Right kidney (tissue), 1 donor: ENCODE data around the gene ASCC3.
"Not testable (repeated sequence)": the region's sequence is repeated elsewhere in the genome, so short reads cannot be mapped to it uniquely, and the experiment has no call there.

ENCODE experiments used
- DNase-seq: peaks from one replicate; pipeline ENCODE4 v3.0.0-alpha.2; 2016

Gene ASCC3

DNA sequence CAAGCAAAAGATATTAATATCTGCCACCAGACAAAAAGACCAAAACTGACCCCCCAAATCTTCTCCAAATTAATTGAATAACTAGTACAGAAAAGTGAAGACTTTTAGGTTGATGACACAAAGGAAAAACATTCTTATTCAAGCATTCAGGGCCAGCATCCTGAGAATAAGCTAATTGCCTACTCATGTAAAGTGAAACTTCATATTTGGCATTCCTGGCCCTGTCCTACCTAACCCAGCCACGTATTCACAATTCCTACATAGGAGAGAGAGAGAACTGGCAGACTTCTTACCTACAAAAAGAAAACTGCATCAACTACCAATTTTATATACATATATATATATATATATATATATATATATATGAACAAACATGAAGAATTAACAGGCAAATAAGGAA is 4.9 kb upstream of the ASCC3 start:
- DNase-seq = no peak

DNA sequence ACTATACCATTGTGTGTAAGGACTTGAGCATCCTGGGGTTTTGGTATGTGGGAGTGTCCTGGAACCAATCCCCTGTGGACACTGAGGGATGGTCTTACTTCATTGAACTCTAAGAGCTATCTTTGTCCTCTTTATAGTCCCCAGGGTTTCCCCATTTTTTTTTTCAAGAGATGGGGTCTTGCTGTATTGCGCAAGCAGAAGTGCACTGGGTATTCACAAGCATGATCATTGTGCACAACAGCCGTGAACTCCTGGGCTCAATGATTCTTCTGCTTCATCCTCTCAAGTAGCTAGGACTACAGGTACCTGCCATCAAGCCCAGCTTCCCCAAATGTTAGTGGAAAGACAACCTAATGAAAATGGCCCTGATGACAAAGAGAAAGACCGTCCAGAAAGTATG is 2.2 kb upstream of the ASCC3 start:
- DNase-seq = no peak

DNA sequence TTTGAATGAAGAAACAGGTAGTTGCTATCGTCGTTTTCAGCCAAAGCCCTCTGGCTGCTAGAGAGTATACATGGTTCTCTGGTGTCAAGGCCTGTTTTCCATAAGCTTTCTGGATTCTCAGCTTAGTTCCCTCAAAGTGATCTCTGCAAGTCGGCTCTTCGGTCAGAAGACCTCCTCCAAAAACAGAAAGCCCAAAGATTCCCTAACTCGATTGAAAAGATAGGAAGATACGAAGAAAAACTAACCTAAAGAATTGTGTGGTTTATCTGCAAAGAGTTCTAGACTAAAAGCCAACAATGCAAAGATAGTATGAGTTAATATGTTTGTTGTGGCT is 545 bp upstream of the ASCC3 start:
- no peak for DNase-seq

DNA sequence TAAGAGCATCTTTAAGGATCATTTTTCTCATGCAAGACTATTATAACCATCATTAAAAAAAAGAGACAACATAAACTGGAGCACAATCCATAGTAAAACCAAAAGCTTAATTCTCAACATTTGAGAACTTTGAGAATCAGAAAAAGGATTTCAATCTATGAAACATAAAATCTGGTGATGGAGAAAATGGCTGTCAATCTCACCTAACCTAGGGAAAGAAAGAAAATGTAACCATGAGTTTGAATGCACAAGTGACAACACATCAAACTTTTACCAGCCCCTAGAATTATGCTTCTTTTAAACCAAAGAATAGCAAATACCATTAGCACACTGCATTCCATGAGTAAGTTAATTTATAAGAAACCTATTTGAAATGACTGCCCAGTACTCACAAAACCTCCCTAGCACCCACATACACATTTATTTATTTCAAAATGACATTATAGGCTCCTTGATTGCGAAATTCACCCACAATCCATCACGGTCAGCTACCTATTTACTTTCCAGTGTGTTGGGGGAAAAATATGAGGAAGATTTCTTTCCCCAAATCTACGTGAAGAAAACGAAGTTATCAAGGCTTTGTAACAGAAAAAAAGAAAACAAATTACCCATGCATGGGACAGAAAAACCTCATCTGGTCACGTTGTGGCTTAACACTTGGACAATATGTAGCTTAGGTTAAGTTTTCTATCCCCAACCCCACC is 828 bp downstream of the ASCC3 start:
- DNase-seq = no peak

DNA sequence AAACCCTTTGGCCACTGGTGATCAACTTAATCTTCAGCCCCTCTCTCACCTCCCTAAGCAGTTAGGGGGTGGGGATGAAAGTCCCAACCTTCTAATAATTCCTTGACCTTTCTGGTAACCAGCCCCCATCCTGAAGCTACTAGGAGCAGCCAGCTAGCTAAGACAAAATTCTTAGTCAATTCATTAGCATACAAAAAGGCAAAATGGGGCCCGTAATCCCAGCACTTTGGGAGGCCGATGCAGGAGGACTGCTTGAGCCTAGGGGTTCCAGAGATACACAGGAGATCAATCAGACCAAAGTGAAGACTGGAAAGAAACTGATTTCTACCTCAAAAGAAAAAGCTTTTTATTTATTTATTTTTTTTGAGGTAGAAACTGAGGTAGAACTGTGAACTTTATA is 1.8 kb downstream of the ASCC3 start:
- DNase-seq = no peak

DNA sequence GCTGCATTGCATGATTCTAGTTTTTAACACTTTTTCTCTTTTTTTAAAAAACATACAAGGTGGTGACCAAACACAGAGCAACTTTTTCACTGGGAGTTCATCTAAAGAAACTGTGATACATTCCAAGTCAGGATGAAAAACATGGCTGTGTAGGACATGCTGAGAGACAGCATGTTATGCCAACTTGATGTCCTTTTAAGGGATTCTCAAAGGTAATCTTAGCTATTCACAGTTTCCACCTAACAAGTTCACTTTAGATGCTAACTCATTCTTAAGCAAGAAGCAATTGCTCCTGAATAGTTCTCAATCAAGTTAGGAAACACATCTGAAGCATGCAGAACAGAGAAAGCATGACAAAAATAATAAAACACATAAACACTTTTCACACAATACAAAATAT is 3.3 kb downstream of the ASCC3 start:
- DNase-seq = no peak

DNA sequence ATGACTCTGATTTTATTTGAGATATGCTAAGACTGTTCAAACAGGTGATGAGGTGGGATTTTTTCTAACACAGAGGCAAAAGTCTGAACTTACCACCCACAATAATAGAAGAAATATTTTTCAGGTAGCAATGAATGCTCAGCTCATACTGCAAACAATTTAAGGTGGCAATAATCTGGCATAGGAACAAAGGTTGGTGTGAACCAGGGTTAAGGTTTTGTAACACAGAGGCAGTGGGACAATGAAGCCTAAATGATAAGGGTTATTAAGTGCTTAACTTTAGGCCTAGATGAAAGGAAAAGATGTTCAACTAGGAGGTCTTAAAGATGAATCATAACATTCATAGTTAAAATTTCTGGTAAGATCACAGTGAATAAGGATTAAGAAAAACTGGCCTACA is 4.9 kb downstream of the ASCC3 start:
- DNase-seq = no peak

DNA sequence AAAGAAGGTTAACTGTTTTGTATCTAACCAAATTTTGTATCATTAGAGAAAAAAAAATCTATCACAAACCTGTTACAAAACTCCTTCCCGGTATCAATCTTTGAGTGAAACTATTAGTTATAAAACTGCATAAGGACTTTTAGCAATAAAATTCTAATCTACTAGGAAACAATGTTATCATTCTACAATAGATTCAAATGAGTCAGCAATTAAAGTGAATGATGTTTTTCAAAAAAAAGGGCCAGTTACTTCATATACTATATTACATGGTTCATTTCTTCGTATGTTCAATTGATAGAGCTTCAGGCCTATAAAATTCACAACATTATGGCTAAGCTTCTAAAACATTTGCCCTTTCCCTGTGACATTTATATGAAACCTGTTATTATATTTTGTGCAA is 15.6 kb downstream of the ASCC3 start:
- DNase-seq = no peak

DNA sequence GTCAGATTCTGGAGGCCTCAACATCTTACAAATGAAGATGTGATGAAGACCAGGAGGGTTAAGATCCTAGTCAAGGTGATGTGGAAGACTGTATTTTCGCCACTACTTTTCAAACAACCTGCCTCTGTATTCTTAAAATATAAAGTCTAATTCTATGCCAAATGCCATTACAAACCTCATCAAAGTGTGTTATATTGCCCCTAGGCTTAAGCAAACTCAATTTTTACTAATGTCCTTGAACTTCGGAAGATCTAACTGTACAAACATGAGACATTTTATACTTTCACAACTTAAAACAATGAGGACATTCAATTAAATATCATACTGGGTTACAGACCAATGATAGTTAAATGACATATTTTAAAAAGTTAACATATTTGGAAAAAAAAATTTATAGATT is 19.1 kb downstream of the ASCC3 start:
- DNase-seq = no peak

DNA sequence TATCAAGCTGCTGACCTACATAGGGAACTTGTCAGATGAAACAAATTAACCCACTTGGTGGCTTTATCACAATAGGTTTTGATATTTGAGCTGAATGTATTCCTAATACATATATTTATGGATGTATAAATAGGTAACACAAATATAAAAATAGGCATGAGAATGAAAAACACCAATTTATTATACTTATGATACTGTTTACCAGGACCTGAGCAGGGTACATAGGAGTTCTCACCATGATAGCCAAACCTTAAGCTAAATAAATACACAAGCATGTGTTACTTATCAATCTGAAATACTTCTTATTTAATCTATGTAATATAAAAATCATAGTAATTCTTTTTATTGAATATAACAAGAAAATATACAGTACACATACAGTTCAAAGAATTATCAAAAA is 25.0 kb downstream of the ASCC3 start:
- no peak for DNase-seq

DNA sequence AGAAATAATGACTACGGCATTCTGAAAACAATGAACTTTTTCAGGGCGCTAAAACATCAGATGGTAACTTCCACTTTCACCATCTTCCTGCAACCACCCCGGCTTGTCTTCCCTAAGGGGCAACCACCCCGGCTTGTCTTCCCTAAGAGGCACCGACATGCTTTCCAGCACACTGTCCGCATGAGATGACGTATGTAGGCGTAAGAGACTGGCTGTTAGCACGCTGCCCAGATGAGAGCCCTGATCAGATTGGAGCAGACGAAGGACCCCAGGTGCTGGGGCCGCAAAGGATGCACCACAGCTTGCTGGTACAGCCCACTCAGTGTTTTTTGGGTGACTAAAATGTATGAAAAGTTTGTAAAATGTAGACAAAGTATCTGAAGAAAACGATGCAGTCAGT is 29.3 kb downstream of the ASCC3 start:
- no peak for DNase-seq

DNA sequence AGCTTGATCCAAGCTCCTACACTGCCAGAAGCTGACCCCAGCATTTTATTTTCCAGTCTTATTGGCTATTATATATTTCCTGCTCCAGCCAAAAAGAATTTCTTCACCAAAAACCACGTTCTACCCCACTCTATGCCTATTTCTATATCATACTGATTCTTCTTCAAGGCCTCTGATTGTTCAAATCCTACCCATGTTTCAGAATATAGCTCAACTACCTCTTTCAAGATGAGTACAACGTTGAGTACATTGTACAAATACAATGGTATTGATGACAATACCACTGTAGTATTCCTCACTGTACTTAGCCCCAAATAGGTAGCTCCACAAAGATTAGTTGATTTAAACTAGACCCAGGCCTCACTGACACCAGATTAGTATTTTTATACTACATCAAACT is 31.0 kb downstream of the ASCC3 start:
- no peak for DNase-seq

DNA sequence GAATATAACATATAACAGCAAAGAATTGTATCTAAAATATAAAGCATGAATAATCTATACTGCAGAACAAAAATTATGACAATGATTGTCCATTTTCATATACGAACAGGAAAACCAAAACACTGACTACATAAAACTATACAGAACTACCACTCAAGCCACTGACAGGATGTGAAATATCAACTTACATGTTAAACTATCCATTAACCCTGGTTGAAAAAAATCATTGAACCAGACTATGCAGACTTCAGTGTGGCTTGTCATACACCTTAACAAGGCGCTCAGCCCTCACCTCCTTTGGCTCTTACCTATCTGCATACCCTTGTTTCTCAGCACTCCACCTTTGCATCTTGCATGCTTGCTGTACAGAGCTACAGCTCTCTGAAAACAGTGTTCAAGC is 34.9 kb downstream of the ASCC3 start:
- no peak for DNase-seq

DNA sequence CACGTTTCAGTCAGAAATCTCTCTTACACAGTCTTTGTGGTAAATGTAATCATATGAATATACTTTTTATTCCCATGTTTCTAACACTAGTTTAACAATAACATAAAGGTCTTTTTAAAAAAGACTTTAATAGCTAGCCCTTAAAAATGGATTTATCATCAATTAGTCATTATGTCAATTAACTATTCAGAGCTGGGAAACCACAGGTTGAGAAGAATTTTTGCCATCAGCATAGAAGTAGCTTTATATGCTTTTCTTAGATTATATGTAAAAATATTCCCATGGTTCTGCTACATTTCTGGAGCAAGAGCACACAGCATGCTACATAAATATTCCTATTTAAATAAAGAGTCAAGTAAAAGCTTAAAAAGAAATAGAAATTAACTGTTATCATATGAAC is 35.5 kb downstream of the ASCC3 start:
- no peak for DNase-seq

DNA sequence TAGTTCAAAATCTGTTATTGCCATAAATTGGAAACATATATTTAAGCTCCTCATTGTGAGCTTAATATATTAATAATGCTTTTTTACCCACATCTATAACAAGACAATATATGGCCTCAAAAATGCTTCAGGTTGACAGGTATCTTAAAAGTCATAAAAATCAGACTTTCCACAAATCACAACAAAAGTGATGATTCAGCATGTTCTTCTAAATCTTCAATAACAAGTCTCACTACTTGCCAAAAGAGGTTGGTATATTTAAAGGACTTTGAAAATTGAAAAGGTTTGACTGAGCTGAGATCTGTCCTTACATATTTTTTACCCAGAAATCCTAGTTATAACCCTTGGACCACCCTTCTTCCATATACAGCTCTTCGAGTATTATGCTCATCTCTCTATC is 41.7 kb downstream of the ASCC3 start:
- DNase-seq = no peak

DNA sequence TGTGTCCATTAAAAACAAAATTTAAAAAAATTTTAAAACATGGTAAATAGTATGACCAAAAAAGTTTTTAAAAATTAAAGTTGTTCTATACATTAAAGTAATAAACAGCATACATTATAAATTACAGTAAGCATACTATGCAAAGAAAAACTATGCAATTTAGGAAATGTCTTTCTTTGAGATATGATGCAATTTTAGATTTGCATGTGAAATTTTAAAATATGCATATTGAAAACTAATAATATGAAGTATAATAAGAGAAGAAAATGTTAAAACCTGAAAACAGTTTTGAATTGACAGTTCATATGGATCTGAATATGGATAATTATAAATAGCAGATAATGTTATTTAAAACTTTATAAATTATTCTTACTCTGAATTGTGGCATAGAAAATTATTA is 43.1 kb downstream of the ASCC3 start:
- no peak for DNase-seq

DNA sequence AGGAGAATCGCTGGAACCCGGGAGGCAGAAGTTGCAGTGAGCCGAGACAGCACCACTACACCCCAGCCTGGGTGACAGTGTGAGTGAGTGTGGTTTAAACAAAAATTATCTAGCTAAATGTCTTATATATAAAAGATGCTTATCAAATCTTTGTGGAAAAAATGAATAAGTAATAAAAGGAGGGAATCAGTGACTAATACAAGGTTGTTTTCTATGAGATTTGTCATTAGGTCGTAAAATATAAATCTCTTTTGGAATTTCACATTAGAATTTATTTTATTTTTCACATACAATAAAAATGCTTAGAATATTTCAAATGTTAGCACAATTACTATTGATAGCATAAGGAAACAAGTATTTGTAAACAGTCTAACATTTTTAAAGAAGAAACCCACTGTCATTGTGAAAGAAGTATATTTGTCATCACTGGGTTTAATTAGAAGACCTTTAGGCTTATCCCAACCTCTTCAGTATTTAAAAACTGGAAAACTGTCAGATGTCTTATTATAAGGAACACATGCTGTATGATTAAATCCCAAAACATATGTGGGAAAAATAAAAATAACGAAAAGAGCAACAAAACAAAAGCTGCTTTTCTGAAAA is 47.1 kb downstream of the ASCC3 start:
- DNase-seq = no peak

DNA sequence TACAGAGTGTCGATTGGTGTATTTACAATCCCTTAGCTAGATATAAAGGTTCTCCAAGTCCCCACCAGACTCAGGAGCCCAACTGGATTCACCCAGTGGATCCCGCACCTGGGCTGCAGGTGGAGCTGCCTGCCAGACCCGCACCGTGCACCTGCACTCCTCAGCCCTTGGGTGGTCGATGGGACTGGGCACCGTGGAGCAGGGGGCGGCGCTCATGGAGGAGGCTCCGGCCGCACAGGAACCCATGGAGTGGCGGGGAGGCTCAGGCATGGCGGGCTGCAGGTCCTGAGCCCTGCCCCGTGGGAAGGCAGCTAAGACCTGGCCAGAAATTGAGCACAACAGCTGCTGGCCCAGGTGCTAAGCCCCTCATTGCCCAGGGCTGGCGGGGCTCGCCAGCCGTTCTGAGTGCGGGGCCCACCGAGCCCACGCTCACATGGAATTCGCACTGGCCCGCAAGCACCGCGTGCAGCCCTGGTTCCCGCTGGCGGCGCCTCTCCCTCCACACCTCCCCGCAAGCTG is 52.0 kb downstream of the ASCC3 start:
- DNase-seq = not testable (repeated sequence)

DNA sequence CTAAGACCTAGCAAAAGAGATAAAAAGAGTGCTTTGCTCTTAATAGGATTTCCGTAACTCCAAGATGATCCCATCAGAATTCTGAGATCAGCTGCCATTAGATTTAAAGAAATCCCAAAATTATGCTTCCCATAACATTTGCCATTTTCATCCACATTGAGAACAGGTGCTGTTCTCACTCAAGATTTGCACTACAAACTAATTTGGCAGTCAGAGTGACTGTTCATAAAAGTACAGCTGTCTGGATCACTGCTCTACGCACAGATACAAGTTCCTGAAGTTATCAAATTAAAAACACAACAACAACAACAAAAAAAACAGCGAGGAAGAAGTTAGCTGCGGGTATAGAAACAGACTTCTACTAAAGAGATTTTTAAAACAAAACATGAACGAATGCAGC is 58.1 kb downstream of the ASCC3 start:
- no peak for DNase-seq

DNA sequence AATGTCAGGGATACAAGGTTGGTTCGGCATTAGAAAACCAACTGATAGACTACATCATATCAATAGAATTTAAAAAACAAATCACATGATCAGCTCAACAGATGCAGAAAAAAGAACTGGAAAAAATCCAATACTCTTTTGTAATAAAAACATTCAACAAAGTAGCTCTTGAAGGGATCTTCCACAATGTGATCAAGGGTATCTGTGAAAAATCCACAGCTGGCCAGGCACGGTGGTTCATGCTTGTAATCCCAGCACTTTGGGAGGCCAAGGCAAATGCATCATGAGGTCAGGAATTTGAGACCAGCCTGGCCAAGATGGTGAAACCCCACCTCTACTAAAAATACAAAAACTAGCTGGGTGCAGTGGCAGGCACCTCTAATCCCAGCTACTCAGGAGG is 63.1 kb downstream of the ASCC3 start:
- DNase-seq = no peak

DNA sequence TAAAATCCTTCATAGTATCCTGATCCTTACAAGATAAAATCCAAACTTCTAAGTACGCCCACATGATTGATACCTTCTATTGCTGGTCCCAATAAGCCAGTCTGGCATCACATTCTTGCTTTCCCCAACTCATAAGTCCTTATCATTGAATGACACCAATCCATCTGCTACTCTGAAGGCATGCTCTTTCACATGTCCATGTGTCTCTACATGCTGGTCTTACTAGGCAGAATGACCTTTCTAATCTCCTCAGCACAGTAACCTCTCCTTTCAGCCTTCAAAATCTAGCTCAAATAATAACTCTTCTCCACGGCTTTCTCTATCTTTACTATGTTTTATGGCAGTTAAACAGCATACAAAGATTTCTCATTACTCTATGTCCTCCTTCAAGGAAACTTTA is 71.1 kb downstream of the ASCC3 start:
- DNase-seq = no peak

DNA sequence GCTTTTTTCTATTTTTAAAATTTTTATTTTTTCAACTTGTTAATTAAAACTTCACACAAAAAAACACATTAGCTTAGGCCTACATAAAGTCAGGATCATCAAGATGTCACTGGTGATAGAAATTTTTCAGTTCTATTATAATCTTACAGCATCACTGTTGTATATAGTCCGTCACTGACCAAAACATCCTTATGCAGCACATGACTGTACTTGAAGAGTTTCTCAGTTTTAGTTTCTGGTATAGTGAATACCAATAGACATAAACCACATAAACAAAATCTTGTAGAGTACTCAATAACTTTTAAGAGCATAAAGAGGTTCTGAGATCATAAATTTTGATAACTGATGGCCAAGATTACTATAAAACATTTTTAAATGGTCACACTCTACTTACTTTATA is 71.8 kb downstream of the ASCC3 start:
- no peak for DNase-seq

DNA sequence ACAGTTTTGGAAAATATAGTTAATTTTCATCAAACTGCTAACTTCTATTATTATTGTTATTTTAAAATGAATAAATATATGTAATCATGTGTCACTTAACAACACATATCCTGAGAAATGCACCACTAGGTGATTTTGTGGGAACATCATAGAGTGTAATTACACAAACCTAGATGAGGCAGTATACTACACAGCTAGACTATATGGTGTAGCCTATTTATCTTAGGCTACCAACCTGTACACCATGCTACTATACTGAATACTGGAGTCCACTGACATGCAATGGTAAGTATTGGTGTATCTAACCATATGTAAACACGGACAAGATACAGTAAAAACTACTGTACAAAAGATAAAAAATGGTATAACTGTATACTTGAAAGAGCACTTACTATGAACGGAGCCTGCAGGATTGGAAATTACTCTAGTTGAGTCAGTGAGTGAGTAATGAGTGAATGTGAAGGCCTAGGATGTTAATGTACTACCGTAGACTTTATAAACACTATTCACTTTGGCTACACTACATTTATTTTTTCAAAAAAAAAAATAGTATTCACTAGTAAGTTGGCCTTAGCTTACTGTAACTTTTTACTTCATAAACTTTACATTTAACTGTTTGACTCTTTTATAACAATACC is 72.4 kb downstream of the ASCC3 start:
- no peak for DNase-seq

DNA sequence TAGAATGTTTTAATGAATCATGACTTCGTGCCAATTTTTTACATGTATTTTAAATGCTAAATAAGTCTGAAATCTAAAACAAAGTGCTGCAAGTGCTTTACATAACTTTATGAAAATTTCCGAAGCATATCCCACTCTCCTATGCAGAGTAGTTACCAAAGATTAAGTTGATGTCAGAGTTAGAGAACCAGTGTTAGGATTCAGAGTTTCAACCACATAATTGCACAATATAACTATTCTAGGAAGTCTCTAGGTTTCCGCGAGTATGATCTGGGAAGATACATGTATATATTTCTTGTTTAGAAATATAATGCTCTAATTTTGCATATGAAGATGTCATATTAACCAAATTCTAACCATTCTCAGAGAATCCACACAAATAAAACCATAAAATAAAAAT is 74.8 kb downstream of the ASCC3 start:
- no peak for DNase-seq
